ENCODE data around the gene EXOG. TPM values are rescaled to one million over a fixed set of nuclear protein-coding genes. Genes with fewer than 3 reads are reported as not detected.

The EXOG gene
- total RNA-seq, 1 experiment from 2014 or later = 8.3 TPM

DNA sequence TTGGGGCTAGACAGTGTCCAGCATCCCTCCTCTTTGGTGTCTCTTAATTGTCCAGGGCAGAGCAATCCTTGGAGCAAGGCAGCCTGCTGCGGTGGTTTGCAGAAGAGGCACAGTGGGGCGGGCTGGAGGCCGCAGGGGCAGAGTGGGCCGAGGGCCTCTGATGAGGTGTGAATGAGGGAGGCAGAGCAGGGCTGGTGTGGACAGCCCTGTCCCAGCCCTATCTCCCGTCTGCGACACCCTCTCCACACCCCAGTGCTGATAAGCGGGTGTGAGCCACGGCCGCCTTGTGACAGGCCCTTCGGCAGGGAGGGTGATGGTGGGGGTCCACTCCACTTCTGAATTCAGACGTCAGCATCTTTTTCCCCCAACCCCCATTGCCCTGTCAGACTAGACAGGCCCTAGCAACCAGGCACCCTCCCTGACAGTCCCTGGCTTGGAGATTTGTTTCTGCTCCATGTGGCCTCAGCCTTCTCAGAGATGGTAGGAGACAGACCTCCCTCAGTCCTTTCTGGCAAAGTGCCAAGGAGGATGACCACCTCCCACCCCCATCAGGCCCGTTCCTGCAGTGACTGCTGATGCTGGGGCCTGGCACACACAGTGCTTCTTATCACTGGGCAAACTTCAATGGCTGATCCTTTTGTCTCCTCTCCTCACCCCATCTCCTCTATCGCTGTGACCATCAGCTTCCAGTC is 37.3 kb downstream of the EXOG start:
- ChIA-PET POLR2A (no interaction called here), RAD21 (ENCODE audit: low non-redundant PET in 1 of 2, low total read pairs in 2 of 2, uncharacterized antibody in 2 of 2, unreplicated experiment in 2 of 2) (no interaction called here), CTCF (interaction anchor here (1.5 kb wide), 1 partner anchor 12 kb away, joined by 4 read pairs; no protein-coding TSS in a partner anchor)
- ATAC-seq = no peak
- Histone ChIP-seq H3K9me3 (ENCODE audit: control insufficient read depth in 1 of 2, insufficient read depth in 1 of 2, low read depth in 1 of 2, low read length in 2 of 2) (no peaks in the 10 kb centered on the region), H3K4me1 (ENCODE audit: control insufficient read depth in 1 of 2, insufficient read depth in 2 of 2, low read length in 2 of 2) (no peaks in the 10 kb centered on the region), H3K9ac (ENCODE audit: low read length) (no peak overlapping the region), H3K27ac (ENCODE audit: low read depth, low read length) (no peak overlapping the region), H3K79me2 (ENCODE audit: insufficient read depth, low read length) (peaks cover 4% of the 10 kb centered on the region; the same call in 1 of the 2 replicates), H3K9me2 (ENCODE audit: insufficient read depth) (no peaks in the 10 kb centered on the region), H4K20me1 (ENCODE audit: insufficient read depth) (no peaks in the 10 kb centered on the region), H2AFZ (ENCODE audit: low read depth, low read length, poor library complexity, severe bottlenecking) (no peak overlapping the region), H3K36me3 (ENCODE audit: control insufficient read depth in 1 of 2, insufficient read depth in 2 of 2, low read length in 2 of 2) (no peaks in the 10 kb centered on the region), H3K4me2 (ENCODE audit: low read length) (no peak overlapping the region), H3K27me3 (ENCODE audit: insufficient read depth, low read length) (no peaks in the 10 kb centered on the region), H3K4me3 (replicated peaks in 1 of 2; ENCODE audit: low read depth in 1 of 2, low read length in 2 of 2) (no peak overlapping the region)
- no TSS peak for BruUV-seq (replicated peaks)
- intact Hi-C loops (cut with micrococcal nuclease) = no loop called here
- TF ChIP-seq, protein P1, sequence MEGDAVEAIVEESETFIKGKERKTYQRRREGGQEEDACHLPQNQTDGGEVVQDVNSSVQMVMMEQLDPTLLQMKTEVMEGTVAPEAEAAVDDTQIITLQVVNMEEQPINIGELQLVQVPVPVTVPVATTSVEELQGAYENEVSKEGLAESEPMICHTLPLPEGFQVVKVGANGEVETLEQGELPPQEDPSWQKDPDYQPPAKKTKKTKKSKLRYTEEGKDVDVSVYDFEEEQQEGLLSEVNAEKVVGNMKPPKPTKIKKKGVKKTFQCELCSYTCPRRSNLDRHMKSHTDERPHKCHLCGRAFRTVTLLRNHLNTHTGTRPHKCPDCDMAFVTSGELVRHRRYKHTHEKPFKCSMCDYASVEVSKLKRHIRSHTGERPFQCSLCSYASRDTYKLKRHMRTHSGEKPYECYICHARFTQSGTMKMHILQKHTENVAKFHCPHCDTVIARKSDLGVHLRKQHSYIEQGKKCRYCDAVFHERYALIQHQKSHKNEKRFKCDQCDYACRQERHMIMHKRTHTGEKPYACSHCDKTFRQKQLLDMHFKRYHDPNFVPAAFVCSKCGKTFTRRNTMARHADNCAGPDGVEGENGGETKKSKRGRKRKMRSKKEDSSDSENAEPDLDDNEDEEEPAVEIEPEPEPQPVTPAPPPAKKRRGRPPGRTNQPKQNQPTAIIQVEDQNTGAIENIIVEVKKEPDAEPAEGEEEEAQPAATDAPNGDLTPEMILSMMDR (IDR thresholded peaks at IDR 0.05 in 2 of 3, conservative IDR thresholded peaks at IDR 0.05 in 1 of 3; ENCODE audit: borderline replicate concordance in 1 of 3, insufficient read depth in 1 of 3, low read depth in 2 of 3, low read length in 2 of 3) = no peak
- TF ChIP-seq, protein P2, sequence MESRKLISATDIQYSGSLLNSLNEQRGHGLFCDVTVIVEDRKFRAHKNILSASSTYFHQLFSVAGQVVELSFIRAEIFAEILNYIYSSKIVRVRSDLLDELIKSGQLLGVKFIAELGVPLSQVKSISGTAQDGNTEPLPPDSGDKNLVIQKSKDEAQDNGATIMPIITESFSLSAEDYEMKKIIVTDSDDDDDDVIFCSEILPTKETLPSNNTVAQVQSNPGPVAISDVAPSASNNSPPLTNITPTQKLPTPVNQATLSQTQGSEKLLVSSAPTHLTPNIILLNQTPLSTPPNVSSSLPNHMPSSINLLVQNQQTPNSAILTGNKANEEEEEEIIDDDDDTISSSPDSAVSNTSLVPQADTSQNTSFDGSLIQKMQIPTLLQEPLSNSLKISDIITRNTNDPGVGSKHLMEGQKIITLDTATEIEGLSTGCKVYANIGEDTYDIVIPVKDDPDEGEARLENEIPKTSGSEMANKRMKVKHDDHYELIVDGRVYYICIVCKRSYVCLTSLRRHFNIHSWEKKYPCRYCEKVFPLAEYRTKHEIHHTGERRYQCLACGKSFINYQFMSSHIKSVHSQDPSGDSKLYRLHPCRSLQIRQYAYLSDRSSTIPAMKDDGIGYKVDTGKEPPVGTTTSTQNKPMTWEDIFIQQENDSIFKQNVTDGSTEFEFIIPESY (IDR thresholded peaks at IDR 0.05; ENCODE audit: extremely low read depth, insufficient replicate concordance, low read length) = no peak
- TF ChIP-seq ELF1 (IDR thresholded peaks at IDR 0.05; ENCODE audit: borderline replicate concordance, low read depth) (no peak), TCF7L2 (IDR thresholded peaks at IDR 0.05; ENCODE audit: borderline replicate concordance, extremely low read depth, insufficient read depth, insufficient read length) (no peak), FOSL1 (IDR thresholded peaks at IDR 0.05; ENCODE audit: low read depth) (no peak), SRF (IDR thresholded peaks at IDR 0.05; ENCODE audit: low read depth) (no peak), EZH2 (IDR thresholded peaks at IDR 0.05) (no peak), SP1 (IDR thresholded peaks at IDR 0.05; ENCODE audit: low read depth) (no peak), CEBPB (IDR thresholded peaks at IDR 0.05; ENCODE audit: low read depth) (no peak), ZFX (IDR thresholded peaks at IDR 0.05) (no peak), ZNF274 (IDR thresholded peaks at IDR 0.05; ENCODE audit: low read depth, low read length) (no peak), JUND (IDR thresholded peaks at IDR 0.05) (no peak), SIN3A (IDR thresholded peaks at IDR 0.05; ENCODE audit: low read depth) (no peak)
- no peak for DNase-seq (ENCODE audit: low read depth, low spot score)
